Fibroblast of lung (primary cell): ENCODE measurements around the gene PCDH15.

Experiments used
- EZH2 ChIP-seq: IDR thresholded peaks from 2 replicates; pipeline ENCODE4 v1.5.1; 2012; ENCODE audit warnings: low read length, control low read depth, mild to moderate bottlenecking; ENCODE audit errors: missing control alignments
- TF ChIP-seq, protein P1 (sequence below), 2 donors: IDR thresholded peaks in 1 of 2; conservative IDR thresholded peaks in 1 of 2; 1 replicate in 1 of 2; 2 replicates in 1 of 2; pipeline ENCODE4 v1.5.1; 2011 to 2012; ENCODE audit warnings: low read length in 2 of 2, control low read depth in 1 of 2, inconsistent platforms in 1 of 2, low read depth in 1 of 2, mild to moderate bottlenecking in 1 of 2

GRCh38 chr10:53977267-53977666 is 823.8 kb downstream of the PCDH15 start:
- TF ChIP-seq, protein P1, sequence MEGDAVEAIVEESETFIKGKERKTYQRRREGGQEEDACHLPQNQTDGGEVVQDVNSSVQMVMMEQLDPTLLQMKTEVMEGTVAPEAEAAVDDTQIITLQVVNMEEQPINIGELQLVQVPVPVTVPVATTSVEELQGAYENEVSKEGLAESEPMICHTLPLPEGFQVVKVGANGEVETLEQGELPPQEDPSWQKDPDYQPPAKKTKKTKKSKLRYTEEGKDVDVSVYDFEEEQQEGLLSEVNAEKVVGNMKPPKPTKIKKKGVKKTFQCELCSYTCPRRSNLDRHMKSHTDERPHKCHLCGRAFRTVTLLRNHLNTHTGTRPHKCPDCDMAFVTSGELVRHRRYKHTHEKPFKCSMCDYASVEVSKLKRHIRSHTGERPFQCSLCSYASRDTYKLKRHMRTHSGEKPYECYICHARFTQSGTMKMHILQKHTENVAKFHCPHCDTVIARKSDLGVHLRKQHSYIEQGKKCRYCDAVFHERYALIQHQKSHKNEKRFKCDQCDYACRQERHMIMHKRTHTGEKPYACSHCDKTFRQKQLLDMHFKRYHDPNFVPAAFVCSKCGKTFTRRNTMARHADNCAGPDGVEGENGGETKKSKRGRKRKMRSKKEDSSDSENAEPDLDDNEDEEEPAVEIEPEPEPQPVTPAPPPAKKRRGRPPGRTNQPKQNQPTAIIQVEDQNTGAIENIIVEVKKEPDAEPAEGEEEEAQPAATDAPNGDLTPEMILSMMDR (conservative IDR thresholded peaks at IDR 0.05 in 1 of 2, IDR thresholded peaks at IDR 0.05 in 1 of 2; ENCODE audit: low read depth in 1 of 2, low read length in 2 of 2) = no peak
- TF ChIP-seq EZH2 = no peak
